Naive B cell (primary cell): ENCODE results near the gene GBF1. TPM values are rescaled to one million over a fixed set of nuclear protein-coding genes. Genes with fewer than 3 reads are reported as not detected.

ENCODE experiments used
- ATAC-seq, 2 donors: fragments of 150-1000 bp; cut with Tn5 transposase; 2 replicates each; pipeline ENCODE4 v1.10.0; 2021; ENCODE audit warnings: low read depth in 2 of 2, mild to moderate bottlenecking in 2 of 2, moderate library complexity in 2 of 2
- DNase-seq: peaks from one replicate; pipeline ENCODE4 v3.0.0; 2022
- H3K27ac Mint-ChIP-seq, 6 donors: one replicate each; pipeline ENCODE4 v1.8.0; 2020 to 2022; ENCODE audit warnings: mild to moderate bottlenecking in 6 of 6, mixed read lengths in 6 of 6, moderate library complexity in 5 of 6, inconsistent platforms in 2 of 6
- H3K27me3 Mint-ChIP-seq, 3 donors: one replicate each; pipeline ENCODE4 v1.8.0; 2021 to 2022; ENCODE audit warnings: mixed read lengths in 3 of 3, mild to moderate bottlenecking in 1 of 3
- H3K36me3 Mint-ChIP-seq, 2 donors: one replicate each; pipeline ENCODE4 v1.8.0; 2020 to 2022; ENCODE audit warnings: mixed read lengths in 2 of 2, inconsistent platforms in 1 of 2, mild to moderate bottlenecking in 1 of 2
- H3K4me1 Mint-ChIP-seq, 3 donors: one replicate each; pipeline ENCODE4 v1.8.0; 2020 to 2022; ENCODE audit warnings: mixed read lengths in 3 of 3, inconsistent platforms in 1 of 3, mild to moderate bottlenecking in 1 of 3, moderate library complexity in 1 of 3
- H3K4me3 Mint-ChIP-seq, 8 donors: one replicate each; pipeline ENCODE4 v1.8.0; 2020 to 2022; ENCODE audit warnings: mild to moderate bottlenecking in 8 of 8, mixed read lengths in 8 of 8, moderate library complexity in 8 of 8, inconsistent platforms in 2 of 8
- H3K9me3 Mint-ChIP-seq, 7 donors: one replicate each; pipeline ENCODE4 v1.8.0; 2020 to 2022; ENCODE audit warnings: mixed read lengths in 7 of 7, mild to moderate bottlenecking in 5 of 7, inconsistent platforms in 2 of 7, moderate library complexity in 1 of 7
- polyA plus RNA-seq, 6 donors: library from polyadenylated mRNA; unstranded; fragments of 300-500 nt; fragmentation: Illumina TruSeq; gene quantifications; one replicate each; pipeline ENCODE4 v1.2.3, GENCODE V29; 2021; ENCODE audit warnings: low read depth in 6 of 6

GBF1 gene
- polyA plus RNA-seq, 6 donors from 2014 or later, result 3.9 to 14.8 (median 6.2) TPM

DNA sequence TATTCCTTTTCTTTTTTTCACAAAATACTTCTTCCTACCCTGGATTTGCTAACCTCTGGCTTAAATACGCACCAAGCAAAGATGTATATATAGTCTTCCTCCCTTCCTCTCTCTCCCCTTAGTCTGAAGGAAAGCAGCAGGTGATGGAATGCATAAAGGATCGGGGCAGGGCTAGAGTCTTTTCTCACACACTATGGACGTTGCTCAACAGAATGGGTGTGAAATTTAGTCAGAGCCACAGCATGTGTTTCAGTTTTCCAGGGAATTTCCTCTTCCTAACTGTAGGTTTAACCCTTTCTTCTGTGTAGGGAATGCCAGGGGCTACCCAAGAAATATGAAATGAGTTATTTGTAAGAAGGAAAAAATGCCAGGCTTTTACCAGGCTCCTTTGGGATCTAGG, 78.7 kb downstream of the GBF1 start:
- Mint-ChIP-seq H3K36me3 (no peaks in the 10 kb centered on the region), H3K27ac (no peak overlapping the region), H3K27me3 (no peaks in the 10 kb centered on the region), H3K4me1 (peaks cover 22 to 37% (median 24%) of the 10 kb centered on the region in 3 donors), H3K9me3 (no peaks in the 10 kb centered on the region), H3K4me3 (peak overlapping the region in 1 of 8 donors; percentile 31)
- DNase-seq (no peak), ATAC-seq (no peak)

DNA sequence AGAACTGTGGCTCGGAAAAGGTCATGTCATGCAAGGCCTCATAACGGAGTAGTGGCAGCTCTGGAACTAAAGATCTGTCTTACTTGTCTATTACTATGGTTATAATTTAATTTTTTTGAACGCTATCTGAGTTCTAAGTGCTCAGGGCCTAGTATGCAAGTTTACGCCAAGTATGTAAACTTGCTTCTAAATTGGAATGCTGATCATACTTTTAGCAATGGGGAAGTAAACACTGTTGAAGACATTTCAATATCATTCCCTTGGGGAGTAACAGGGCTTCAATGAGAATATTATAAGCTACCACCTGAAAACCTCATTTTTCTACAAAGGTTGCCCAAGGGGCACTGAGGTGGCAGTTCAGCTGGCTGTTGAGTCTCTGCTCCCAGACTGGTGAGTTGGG, 80.7 kb downstream of the GBF1 start:
- Mint-ChIP-seq H3K27ac (peak overlapping the region in 1 of 6 donors; percentile 47), H3K4me3 (no peak overlapping the region), H3K9me3 (no peaks in the 10 kb centered on the region), H3K27me3 (no peaks in the 10 kb centered on the region), H3K36me3 (peaks cover 0 to 2% of the 10 kb centered on the region in 2 donors), H3K4me1 (peaks cover 13 to 28% (median 17%) of the 10 kb centered on the region in 3 donors)
- ATAC-seq (no peak), DNase-seq (no peak)

DNA sequence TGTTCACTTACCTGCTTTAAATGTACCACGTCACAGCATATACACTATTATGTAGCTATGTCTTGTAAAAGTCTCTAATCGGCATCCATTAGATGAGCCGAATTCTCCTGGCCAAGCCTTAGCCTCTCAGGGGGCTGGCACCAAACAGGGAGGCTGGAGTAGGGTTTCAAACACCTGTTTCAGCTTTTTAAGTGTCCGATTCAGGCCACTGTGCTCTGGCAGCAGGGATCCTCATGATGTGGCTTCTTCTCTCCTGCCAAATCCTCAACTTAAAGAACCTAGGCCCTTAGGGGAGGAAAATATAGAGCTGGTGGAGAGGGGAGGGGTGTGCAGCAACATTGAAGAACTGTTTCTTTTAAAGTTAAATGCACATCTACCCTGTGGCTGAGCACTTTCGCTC, 81.7 kb downstream of the GBF1 start:
- Mint-ChIP-seq H3K36me3 (peaks cover 0 to 4% of the 10 kb centered on the region in 2 donors), H3K9me3 (no peaks in the 10 kb centered on the region), H3K4me1 (peaks cover 13 to 28% (median 17%) of the 10 kb centered on the region in 3 donors), H3K27ac (no peak overlapping the region), H3K4me3 (no peak overlapping the region), H3K27me3 (no peaks in the 10 kb centered on the region)
- DNase-seq (no peak), ATAC-seq (no peak)

DNA sequence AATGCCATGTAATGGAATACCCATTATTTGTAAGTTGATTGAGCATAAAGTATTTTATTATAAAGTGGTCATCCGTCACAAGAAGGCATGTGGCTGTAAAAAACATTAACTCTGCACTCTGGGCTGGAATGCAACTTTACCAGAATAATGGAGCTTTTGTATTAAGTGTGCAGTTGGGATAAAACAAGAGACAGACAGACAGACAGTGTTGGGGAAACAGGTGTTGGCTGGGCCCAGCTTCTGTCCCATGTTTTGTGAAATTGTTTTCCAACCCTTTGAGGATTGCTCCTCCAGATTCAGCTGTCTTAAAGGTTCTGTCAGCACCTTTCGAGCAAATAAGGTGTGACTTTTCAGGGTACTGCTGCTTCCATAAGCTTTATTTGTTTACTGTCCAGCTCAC, 82.3 kb downstream of the GBF1 start:
- H3K4me3 Mint-ChIP-seq, result no peak overlapping the region
- H3K27me3 Mint-ChIP-seq, result no peaks in the 10 kb centered on the region
- peaks cover 13 to 26% (median 17%) of the 10 kb centered on the region in 3 donors for H3K4me1 Mint-ChIP-seq
- peak overlapping the region in 1 of 6 donors; percentile 47 for H3K27ac Mint-ChIP-seq
- peaks cover 0 to 4% of the 10 kb centered on the region in 2 donors for H3K36me3 Mint-ChIP-seq
- no peaks in the 10 kb centered on the region for H3K9me3 Mint-ChIP-seq
- DNase-seq (no peak), ATAC-seq (no peak)

DNA sequence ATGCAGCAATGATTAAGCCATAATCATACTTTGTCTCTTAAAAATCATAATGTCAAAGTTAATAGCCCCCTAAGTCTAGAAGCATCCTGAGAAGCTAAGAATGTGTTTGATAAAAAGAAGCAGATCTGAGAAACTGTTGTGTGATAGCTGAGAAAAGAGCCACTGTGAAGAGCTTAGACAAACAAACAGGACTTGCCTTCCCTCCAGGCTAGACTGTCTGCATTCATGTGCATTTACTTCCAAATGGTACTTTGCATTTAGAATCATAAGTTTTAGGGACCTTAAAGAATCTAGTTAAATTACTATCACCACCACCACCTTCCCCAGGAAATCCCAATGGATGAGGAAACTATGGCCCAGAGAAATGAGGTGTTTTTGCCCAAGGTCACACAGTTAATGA, 87.4 kb downstream of the GBF1 start:
- DNase-seq (no peak), ATAC-seq (no peak)
- no peak overlapping the region for H3K4me3 Mint-ChIP-seq
- no peaks in the 10 kb centered on the region for H3K27me3 Mint-ChIP-seq
- no peaks in the 10 kb centered on the region for H3K4me1 Mint-ChIP-seq
- peaks cover 0 to 7% of the 10 kb centered on the region in 2 donors for H3K36me3 Mint-ChIP-seq
- no peaks in the 10 kb centered on the region for H3K9me3 Mint-ChIP-seq
- H3K27ac Mint-ChIP-seq, result peak overlapping the region in 2 of 6 donors; percentile 3 to 16

DNA sequence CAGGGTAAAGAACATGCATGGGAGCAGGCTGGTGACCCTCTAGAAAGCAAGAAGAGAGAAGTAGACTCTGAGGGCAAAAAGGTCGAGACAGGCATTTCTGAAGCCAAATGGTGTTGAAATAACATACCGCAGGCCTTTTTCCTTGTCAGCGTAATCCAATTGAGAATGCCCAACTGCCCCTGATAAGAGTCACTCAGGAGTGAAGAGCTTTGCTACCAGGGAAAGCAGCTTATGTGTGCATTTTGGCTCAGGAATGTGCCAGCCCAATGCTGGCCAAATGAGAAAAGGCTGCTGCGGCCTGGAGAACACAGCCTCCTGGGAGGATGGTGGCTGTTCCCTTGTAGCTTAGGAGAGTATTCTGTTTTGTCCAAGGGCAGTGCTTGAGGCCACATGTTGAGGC, 88.8 kb downstream of the GBF1 start:
- Mint-ChIP-seq H3K4me3 (no peak overlapping the region), H3K27me3 (no peaks in the 10 kb centered on the region), H3K9me3 (no peaks in the 10 kb centered on the region), H3K27ac (no peak overlapping the region), H3K36me3 (peaks cover 0 to 7% of the 10 kb centered on the region in 2 donors), H3K4me1 (no peaks in the 10 kb centered on the region)
- ATAC-seq (no peak), DNase-seq (no peak)

DNA sequence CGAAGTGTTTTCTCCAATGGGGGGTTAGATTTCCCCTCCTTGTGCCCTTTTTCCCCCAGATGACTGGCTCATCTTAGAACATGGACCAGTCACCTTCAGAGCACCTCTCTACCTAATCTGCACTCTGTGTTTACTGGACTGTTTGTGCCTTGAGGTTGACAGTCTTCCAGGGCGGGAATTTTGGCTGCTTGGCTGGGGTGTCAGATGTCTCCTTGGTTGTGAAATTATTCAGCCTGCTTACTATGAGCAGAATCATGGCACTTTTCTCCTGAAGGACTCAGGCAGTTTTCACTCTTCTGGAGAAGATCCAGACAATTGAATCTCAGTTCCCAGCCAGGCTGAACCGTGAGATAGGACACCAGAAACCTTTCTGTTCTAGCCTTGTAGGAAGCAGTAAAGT, 89.9 kb downstream of the GBF1 start:
- no peaks in the 10 kb centered on the region for H3K4me1 Mint-ChIP-seq
- no peak overlapping the region for H3K27ac Mint-ChIP-seq
- DNase-seq (no peak), ATAC-seq (no peak)
- H3K36me3 Mint-ChIP-seq, result peaks cover 0 to 7% of the 10 kb centered on the region in 2 donors
- H3K4me3 Mint-ChIP-seq, result no peak overlapping the region
- H3K9me3 Mint-ChIP-seq, result no peaks in the 10 kb centered on the region
- H3K27me3 Mint-ChIP-seq, result no peaks in the 10 kb centered on the region

DNA sequence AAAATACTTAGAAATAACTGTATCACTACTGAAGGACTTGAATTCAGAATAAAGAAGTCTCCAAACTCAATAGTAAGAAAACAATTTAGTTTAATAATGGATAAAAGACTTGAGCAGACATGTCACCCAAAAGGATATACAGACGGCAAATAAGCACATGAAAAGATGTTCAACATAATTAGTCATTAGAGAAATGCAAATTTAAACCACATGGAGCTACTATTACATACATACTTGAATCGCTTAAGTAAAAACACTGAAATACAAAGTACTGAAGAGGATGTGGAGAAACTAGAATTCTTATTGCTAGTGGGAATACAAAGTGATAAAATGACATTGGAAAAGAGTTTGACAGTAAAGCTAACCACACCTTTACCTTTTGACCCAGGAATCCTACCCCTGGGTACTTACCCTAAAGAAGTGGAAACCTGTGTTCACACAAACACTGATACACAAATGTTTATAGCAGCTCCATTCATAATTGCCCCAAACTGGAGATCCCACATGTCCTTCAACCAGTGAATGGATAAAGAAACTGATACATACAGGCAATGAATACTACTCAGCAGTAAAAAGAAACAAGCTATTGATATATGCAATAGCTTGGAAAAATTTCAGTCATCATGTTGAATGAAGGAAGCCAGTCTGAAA, 95.8 kb downstream of the GBF1 start:
- no peaks in the 10 kb centered on the region for H3K9me3 Mint-ChIP-seq
- no peaks in the 10 kb centered on the region for H3K4me1 Mint-ChIP-seq
- H3K27me3 Mint-ChIP-seq, result no peaks in the 10 kb centered on the region
- ATAC-seq, result no peak
- no peak overlapping the region for H3K27ac Mint-ChIP-seq
- peaks cover 0 to 8% of the 10 kb centered on the region in 2 donors for H3K36me3 Mint-ChIP-seq
- no peak overlapping the region for H3K4me3 Mint-ChIP-seq
- DNase-seq, result no peak

DNA sequence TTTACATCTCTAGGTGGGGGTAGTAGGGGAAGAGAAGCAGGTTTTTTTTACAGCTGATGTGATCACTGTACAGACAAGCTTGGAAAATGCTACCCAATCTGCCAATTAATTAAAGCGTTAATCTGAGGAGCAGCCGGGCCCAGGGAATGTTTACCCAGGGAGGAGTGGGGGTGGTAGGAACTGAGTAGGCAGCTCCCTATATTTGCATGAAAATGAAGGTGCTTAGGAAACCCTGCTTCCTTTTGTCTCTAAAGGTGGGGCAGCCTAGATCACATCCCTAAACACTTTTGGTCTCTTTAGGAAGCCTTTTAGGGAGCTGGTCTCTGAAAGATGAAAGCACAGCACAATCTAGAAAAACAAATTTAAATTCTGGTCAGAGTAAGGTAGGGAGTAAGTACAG, 97.1 kb downstream of the GBF1 start:
- H3K4me3 Mint-ChIP-seq, result no peak overlapping the region
- ATAC-seq (no peak), DNase-seq (no peak)
- no peak overlapping the region for H3K27ac Mint-ChIP-seq
- no peaks in the 10 kb centered on the region for H3K4me1 Mint-ChIP-seq
- no peaks in the 10 kb centered on the region for H3K27me3 Mint-ChIP-seq
- H3K9me3 Mint-ChIP-seq, result no peaks in the 10 kb centered on the region
- peaks cover 0 to 8% of the 10 kb centered on the region in 2 donors for H3K36me3 Mint-ChIP-seq

DNA sequence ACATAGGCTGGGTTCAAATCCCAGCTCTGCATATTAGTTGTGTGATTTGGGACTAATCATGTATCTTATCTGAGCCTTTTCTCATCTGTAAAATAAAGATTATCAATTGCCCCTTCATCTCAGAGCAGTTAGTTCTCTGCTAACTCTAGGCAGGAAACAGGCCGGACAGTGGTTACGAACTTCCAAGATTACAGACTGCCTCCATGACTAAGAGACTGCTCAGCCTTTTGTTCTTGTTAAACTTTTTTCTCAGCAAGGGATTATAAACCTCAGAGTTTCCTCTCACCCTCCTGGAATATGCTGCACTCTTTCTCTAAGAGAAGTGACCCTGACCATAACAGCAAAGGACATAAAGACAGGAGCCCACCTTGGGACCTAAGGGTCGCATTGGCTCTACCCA, 97.6 kb downstream of the GBF1 start:
- H3K4me1 Mint-ChIP-seq, result no peaks in the 10 kb centered on the region
- no peaks in the 10 kb centered on the region for H3K9me3 Mint-ChIP-seq
- ATAC-seq, result no peak
- no peak overlapping the region for H3K27ac Mint-ChIP-seq
- no peak for DNase-seq
- H3K27me3 Mint-ChIP-seq, result no peaks in the 10 kb centered on the region
- no peak overlapping the region for H3K4me3 Mint-ChIP-seq
- peaks cover 0 to 8% of the 10 kb centered on the region in 2 donors for H3K36me3 Mint-ChIP-seq

DNA sequence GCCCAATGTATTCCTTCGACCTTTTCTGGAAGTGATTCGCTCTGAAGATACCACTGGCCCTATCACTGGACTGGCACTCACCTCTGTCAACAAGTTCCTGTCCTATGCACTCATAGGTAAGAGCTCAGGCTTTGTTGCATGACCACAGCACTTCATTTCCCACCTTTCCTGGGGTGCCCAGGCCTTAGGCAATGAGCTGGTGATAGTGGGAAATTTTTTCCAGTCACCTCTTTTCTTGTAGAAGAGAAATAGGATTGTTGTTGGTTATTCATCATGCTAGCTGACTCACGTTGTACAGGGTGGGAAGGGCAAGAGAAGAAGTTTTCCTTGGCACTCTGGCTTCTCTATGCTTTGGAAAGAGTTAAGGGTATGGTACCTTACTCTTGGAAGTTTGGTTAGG, 98.7 kb downstream of the GBF1 start:
- no peak overlapping the region for H3K4me3 Mint-ChIP-seq
- H3K36me3 Mint-ChIP-seq, result peaks cover 0 to 8% of the 10 kb centered on the region in 2 donors
- DNase-seq (no peak), ATAC-seq (no peak)
- no peaks in the 10 kb centered on the region for H3K27me3 Mint-ChIP-seq
- H3K9me3 Mint-ChIP-seq, result no peaks in the 10 kb centered on the region
- no peak overlapping the region for H3K27ac Mint-ChIP-seq
- H3K4me1 Mint-ChIP-seq, result no peaks in the 10 kb centered on the region

DNA sequence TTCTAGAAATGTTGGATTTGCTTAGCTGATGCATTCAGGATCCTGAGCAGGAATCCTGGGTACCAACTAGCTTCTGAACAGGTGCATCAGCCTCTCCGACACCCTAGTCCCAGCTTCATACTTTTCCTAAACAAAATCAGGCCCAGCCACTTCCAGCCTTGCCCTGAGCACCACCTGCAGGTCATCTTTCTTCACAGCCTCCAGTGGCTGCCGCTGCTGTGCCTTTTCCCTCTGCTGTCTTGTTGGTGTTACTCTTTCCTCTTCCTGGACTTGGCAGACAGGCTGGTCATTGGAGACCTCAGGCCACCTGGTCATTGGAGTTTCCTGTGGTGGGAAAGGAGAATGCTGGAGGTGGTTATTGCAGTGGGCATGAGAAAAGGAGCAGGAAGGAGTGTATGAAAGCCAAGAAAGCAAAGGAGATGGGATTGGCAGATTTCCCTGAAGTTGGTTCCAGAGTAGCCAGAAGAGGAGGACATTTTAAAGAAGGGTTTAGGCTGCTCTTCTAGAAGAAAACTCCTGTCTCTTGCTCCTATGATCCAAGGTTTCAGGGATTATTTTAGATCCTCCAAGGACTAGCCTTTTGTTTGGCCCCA, 102.0 kb downstream of the GBF1 start:
- ATAC-seq (no peak), DNase-seq (no peak)
- Mint-ChIP-seq H3K36me3 (peaks cover 7 to 8% of the 10 kb centered on the region in 2 donors), H3K27me3 (no peaks in the 10 kb centered on the region), H3K27ac (no peak overlapping the region), H3K4me3 (no peak overlapping the region), H3K4me1 (no peaks in the 10 kb centered on the region), H3K9me3 (no peaks in the 10 kb centered on the region)

DNA sequence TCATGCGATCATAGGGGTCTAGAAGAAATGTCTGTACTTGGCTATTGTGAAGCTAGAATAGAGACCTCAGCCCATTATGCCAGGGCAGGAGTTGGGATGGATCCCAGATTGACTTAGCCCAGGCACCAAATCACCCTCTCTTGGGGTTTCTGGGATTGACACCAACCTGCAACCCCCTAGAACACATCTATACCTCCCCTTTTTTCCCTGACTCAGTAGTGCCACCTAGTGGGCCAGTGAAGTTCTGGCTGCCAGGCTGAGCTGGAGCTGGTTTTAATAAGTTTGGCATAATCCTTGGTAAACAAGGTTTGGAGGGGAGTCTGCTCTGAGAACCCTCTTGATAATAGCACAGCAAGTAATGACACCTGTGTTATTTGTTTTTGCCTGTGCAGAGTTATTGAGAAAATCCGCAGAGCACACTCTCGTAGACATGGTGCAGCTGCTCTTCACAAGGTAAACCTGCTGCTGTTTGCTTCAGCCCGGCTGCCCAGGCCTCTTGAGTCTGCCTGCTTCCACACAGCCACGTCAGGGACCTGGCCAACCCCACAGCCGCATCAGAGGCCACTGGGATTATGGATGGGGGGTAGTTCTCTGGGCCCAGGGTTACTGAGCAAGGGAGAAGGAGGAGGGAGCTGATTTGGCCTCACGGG, 106.9 kb downstream of the GBF1 start:
- peak overlapping the region in 3 of 6 donors; percentile 10 to 66 (median 61) for H3K27ac Mint-ChIP-seq
- H3K4me3 Mint-ChIP-seq, result no peak overlapping the region
- H3K36me3 Mint-ChIP-seq, result peaks cover 19 to 21% of the 10 kb centered on the region in 2 donors
- no peaks in the 10 kb centered on the region for H3K9me3 Mint-ChIP-seq
- peaks cover 0 to 4% (median 0%) of the 10 kb centered on the region in 3 donors for H3K4me1 Mint-ChIP-seq
- ATAC-seq (peak; percentile 67 to 78), DNase-seq (peak; percentile 60)
- H3K27me3 Mint-ChIP-seq, result no peaks in the 10 kb centered on the region

DNA sequence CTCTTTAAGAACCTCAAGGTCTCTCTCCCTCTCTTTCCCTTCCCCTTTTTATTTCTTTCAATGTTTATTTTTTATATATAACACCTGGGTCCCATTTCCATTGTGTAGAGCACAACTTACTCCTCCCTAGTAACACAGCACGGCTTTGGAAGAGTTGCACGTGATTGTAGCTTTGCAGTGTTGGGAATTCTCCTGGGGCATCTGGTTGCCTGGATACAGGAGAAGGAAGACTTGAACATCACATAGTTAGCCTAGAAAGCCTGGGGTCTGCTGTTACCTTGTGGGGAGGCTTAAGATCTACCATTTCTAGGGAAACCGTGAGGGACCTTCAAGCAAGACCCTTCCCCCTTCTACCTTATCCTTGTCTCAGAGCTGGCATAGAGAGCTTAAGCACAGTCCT, 109.1 kb downstream of the GBF1 start:
- Mint-ChIP-seq H3K4me3 (no peak overlapping the region), H3K9me3 (no peaks in the 10 kb centered on the region), H3K36me3 (peaks cover 27 to 38% of the 10 kb centered on the region in 2 donors), H3K4me1 (peaks cover 0 to 4% (median 4%) of the 10 kb centered on the region in 3 donors), H3K27ac (no peak overlapping the region), H3K27me3 (no peaks in the 10 kb centered on the region)
- DNase-seq (no peak), ATAC-seq (no peak)
